MCF 10A (cell line): Measurements from ENCODE around the gene JSRP1. TPM values are rescaled to one million over a fixed set of nuclear protein-coding genes. Genes with fewer than 3 reads are reported as not detected.

Experiments used
- BruUV-seq: library from RNA; stranded (reverse); fragments of 400-500 nt; replicated peaks from 2 replicates; lab custom pipeline; 2021; lab: Mats Ljungman, UMichigan
- CTCF ChIA-PET: fragments of 300-600 bp; sonication (Branson Sonifier 250); formaldehyde crosslinking; extraction: SDS; loops from one replicate; lab custom pipeline; 2021; ENCODE audit warnings: antibody characterized with exemption, inconsistent platforms; lab: Yijun Ruan, JAX
- POLR2A ChIA-PET: fragments of 300-600, 350-650 bp; sonication (Branson Sonifier 250); formaldehyde crosslinking; extraction: SDS; loops from one replicate; lab custom pipeline; 2020; ENCODE audit warnings: antibody characterized with exemption, inconsistent platforms; lab: Yijun Ruan, JAX
- DNase-seq: peaks from one replicate; pipeline ENCODE4 v3.0.0-alpha.2; 2018; ENCODE audit not compliant: unreplicated experiment
- H3K27ac Mint-ChIP-seq: one replicate; pipeline ENCODE4 v1.8.0; 2022; ENCODE audit warnings: mild to moderate bottlenecking, low read depth, mixed read lengths; ENCODE audit not compliant: unreplicated experiment
- H3K27me3 Mint-ChIP-seq: one replicate; pipeline ENCODE4 v1.8.0; 2022; ENCODE audit warnings: mixed read lengths; ENCODE audit not compliant: insufficient read depth, unreplicated experiment
- H3K36me3 Mint-ChIP-seq: one replicate; pipeline ENCODE4 v1.8.0; 2022; ENCODE audit warnings: mild to moderate bottlenecking, moderate library complexity, mixed read lengths; ENCODE audit not compliant: insufficient read depth, unreplicated experiment
- H3K4me1 Mint-ChIP-seq: one replicate; pipeline ENCODE4 v1.8.0; 2022; ENCODE audit warnings: mixed read lengths; ENCODE audit not compliant: insufficient read depth, unreplicated experiment
- H3K4me3 Mint-ChIP-seq: one replicate; pipeline ENCODE4 v1.8.0; 2022; ENCODE audit warnings: mild to moderate bottlenecking, moderate library complexity, mixed read lengths; ENCODE audit not compliant: unreplicated experiment
- H3K9me3 Mint-ChIP-seq: one replicate; pipeline ENCODE4 v1.8.0; 2022; ENCODE audit warnings: mixed read lengths; ENCODE audit not compliant: unreplicated experiment
- intact Hi-C: fragments of 100-400 bp; cut with micrococcal nuclease; formaldehyde crosslinking; loops from 2 replicates; pipeline ENCODE4 v1.14.1; 2022
- total RNA-seq: library from RNA; stranded (reverse); gene quantifications from 2 replicates; pipeline ENCODE4 v1.2.3, GENCODE V29; 2022
- TF ChIP-seq, protein P1 (sequence below): fragments of 200-600 bp; IDR thresholded peaks from one replicate; pipeline ENCODE4 v1.8.0; 2022; ENCODE audit warnings: antibody characterized with exemption, mild to moderate bottlenecking; ENCODE audit not compliant: unreplicated experiment

JSRP1 gene
- total RNA-seq, 1 experiment from 2014 or later: 0.37 TPM

DNA sequence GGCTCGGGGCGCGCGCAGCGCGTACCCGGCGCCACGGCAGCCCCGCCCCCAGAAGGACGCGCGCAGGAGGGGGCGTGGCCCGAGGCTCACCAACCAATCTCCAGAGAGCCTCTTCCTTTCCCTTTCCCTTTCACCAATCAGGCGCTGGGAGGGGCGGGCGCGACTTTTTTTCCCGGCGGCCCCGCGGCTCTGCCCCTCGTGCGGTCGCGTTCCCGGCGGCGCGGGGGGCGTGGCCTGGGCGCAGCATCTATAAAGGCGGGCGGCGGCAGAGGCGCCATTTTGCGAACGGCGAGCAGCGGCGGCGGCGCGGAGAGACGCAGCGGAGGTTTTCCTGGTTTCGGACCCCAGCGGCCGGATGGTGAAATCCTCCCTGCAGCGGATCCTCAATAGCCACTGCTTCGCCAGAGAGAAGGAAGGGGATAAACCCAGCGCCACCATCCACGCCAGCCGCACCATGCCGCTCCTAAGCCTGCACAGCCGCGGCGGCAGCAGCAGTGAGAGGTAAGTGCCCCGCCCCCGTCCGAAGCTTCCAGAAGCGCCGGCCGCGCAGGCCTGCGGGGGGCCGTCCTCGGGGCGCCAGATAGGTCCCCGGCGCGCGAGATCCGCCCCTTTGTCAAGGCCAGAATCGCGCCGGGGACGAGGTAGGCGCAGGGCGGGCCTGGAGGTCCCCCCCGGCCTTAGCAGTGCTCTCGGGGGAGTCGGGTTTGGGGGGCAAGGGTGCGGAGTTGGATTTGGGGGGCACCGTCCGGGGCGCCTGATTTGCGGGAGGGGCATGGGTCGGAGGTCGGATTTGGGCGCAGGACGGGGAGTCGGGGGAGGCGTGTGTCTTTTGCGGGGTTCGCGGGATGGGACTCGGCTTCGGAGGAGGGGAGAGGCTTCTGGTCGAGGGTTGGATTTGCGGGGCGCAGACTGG lies 13.3 kb upstream of the JSRP1 start:
- TSS peak; percentile 63 for BruUV-seq
- POLR2A ChIA-PET: interaction anchor here (0.6 to 5.3 kb wide), 12 partner anchors 9 to 681 kb away, joined by 3 to 79 read pairs (median 4); partner anchors contain the start of genes ABHD17A, DOT1L, LSM7 and SPPL2B

DNA sequence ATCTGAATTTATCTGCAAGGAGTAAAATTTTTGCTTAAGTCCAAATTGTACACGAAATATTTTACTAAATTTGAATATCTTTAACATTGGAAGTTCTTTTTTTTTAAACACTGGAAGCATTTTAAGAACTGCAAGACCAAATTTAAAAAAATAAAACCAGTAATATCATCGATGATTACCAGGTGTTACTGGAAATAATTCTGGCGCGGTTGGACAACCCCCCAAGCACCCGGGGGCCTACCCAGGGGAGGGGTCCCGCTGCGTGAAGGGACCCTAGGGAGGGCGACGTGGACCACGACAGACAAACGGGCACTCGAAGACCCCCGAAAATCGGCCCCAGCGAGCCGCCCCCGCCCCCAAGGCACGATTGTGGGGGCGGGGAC lies 12.6 kb upstream of the JSRP1 start:
- BruUV-seq: no TSS peak
- H3K4me3 Mint-ChIP-seq: peak overlapping the region; percentile 91
- intact Hi-C loops: no loop called here

More for the DNA sequence above, 13.3 kb upstream of the JSRP1 start:
- CTCF ChIA-PET: interaction anchor here (0.6 kb wide), 1 partner anchor 32 kb away, joined by 3 read pairs; no protein-coding TSS in a partner anchor
- intact Hi-C loops: loop anchor here (10.0 kb wide), 1 partner anchor 345 kb away; no protein-coding TSS in a partner anchor
- Mint-ChIP-seq H3K27ac (peak overlapping the region; percentile 88), H3K4me1 (peaks cover 26% of the 10 kb centered on the region), H3K9me3 (no peaks in the 10 kb centered on the region), H3K36me3 (peaks cover 46% of the 10 kb centered on the region), H3K4me3 (peak overlapping the region; percentile 91), H3K27me3 (no peaks in the 10 kb centered on the region)
- peak; percentile 97 for DNase-seq
- TF ChIP-seq, protein P1, sequence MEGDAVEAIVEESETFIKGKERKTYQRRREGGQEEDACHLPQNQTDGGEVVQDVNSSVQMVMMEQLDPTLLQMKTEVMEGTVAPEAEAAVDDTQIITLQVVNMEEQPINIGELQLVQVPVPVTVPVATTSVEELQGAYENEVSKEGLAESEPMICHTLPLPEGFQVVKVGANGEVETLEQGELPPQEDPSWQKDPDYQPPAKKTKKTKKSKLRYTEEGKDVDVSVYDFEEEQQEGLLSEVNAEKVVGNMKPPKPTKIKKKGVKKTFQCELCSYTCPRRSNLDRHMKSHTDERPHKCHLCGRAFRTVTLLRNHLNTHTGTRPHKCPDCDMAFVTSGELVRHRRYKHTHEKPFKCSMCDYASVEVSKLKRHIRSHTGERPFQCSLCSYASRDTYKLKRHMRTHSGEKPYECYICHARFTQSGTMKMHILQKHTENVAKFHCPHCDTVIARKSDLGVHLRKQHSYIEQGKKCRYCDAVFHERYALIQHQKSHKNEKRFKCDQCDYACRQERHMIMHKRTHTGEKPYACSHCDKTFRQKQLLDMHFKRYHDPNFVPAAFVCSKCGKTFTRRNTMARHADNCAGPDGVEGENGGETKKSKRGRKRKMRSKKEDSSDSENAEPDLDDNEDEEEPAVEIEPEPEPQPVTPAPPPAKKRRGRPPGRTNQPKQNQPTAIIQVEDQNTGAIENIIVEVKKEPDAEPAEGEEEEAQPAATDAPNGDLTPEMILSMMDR: no peak

DNA sequence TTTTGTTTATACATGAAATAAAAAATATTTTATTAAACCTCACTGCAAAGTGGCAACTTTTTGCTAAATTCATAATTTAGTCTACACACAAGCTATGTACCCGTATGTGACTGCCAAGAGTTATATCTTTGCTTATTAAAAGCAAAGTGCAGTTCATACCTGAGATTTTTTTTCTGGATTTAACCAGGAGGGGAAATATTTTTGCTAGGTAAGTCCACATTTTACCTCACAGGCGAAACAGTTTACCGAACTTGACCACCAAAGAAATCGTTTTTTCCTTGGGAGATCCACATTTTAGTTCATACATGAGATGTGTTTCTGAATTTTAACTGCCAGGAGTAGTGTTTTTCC lies 12.2 kb upstream of the JSRP1 start:
- BruUV-seq: no TSS peak
- H3K9me3 Mint-ChIP-seq: no peaks in the 10 kb centered on the region
- intact Hi-C loops: no loop called here
- no peak overlapping the region for H3K27ac Mint-ChIP-seq
- ChIA-PET POLR2A (interaction anchor here (0.6 to 5.3 kb wide), 5 partner anchors 9 to 116 kb away, joined by 3 to 79 read pairs (median 4); partner anchors contain the start of gene PLEKHJ1), CTCF (no interaction called here)
- TF ChIP-seq, protein P1: no peak
- peak overlapping the region; percentile 91 for H3K4me3 Mint-ChIP-seq
- no peaks in the 10 kb centered on the region for H3K27me3 Mint-ChIP-seq
- H3K4me1 Mint-ChIP-seq: peaks cover 19% of the 10 kb centered on the region
- H3K36me3 Mint-ChIP-seq: peaks cover 37% of the 10 kb centered on the region
- DNase-seq: no peak

More for the DNA sequence above, 12.6 kb upstream of the JSRP1 start:
- peak overlapping the region; percentile 88 for H3K27ac Mint-ChIP-seq
- H3K27me3 Mint-ChIP-seq: no peaks in the 10 kb centered on the region
- ChIA-PET POLR2A (interaction anchor here (0.6 to 5.3 kb wide), 5 partner anchors 10 to 117 kb away, joined by 3 to 79 read pairs (median 5); partner anchors contain the start of gene PLEKHJ1), CTCF (no interaction called here)
- TF ChIP-seq, protein P1: no peak
- no peak for DNase-seq
- no peaks in the 10 kb centered on the region for H3K9me3 Mint-ChIP-seq
- peaks cover 41% of the 10 kb centered on the region for H3K36me3 Mint-ChIP-seq
- peaks cover 22% of the 10 kb centered on the region for H3K4me1 Mint-ChIP-seq
